Naive thymus-derived CD8-positive, alpha-beta T cell (primary cell): Measurements from ENCODE around the gene RNF145. TPM values are rescaled to one million over a fixed set of nuclear protein-coding genes. Genes with fewer than 3 reads are reported as not detected.

Source experiments
- ATAC-seq, 2 donors: fragments of 150-1000 bp; cut with Tn5 transposase in 1 of 2; sonication (Bioruptor Pico), chemical (Tn5 transposase) in 1 of 2; 1 replicate in 1 of 2; 2 replicates in 1 of 2; pipeline ENCODE4 v1.10.0; 2021; ENCODE audit warnings: mild to moderate bottlenecking in 2 of 2, moderate library complexity in 2 of 2
- POLR2A ChIA-PET: fragments of 350-600 bp; sonication (Branson Sonifier 250); formaldehyde crosslinking; loops from one replicate; lab custom pipeline; 2021; ENCODE audit warnings: antibody characterized with exemption; lab: Charles Lee
- DNase-seq, 10 donors: peaks; one replicate each; pipeline versions ENCODE4 v3.0.0 to v3.0.0-alpha.2; 2020 to 2022
- H3K27ac Mint-ChIP-seq, 10 donors: one replicate each; pipeline ENCODE4 v1.8.0; 2020 to 2022; ENCODE audit warnings: mild to moderate bottlenecking in 10 of 10, mixed read lengths in 10 of 10, moderate library complexity in 4 of 10, inconsistent platforms in 1 of 10
- H3K27me3 Mint-ChIP-seq, 5 donors: one replicate each; pipeline ENCODE4 v1.8.0; 2021 to 2022; ENCODE audit warnings: mixed read lengths in 5 of 5
- H3K36me3 Mint-ChIP-seq, 3 donors: one replicate each; pipeline ENCODE4 v1.8.0; 2020 to 2022; ENCODE audit warnings: mixed read lengths in 3 of 3, mild to moderate bottlenecking in 2 of 3, inconsistent platforms in 1 of 3
- H3K4me1 Mint-ChIP-seq, 4 donors: one replicate each; pipeline ENCODE4 v1.8.0; 2021 to 2022; ENCODE audit warnings: mixed read lengths in 4 of 4
- H3K4me3 Mint-ChIP-seq, 10 donors: one replicate each; pipeline ENCODE4 v1.8.0; 2020 to 2022; ENCODE audit warnings: mild to moderate bottlenecking in 10 of 10, mixed read lengths in 10 of 10, moderate library complexity in 6 of 10, inconsistent platforms in 1 of 10
- H3K9me3 Mint-ChIP-seq, 9 donors: one replicate each; pipeline ENCODE4 v1.8.0; 2020 to 2022; ENCODE audit warnings: mixed read lengths in 9 of 9, mild to moderate bottlenecking in 3 of 9, inconsistent platforms in 1 of 9, moderate library complexity in 1 of 9
- polyA plus RNA-seq, 3 donors: library from polyadenylated mRNA; unstranded; fragments of 300-500 nt; fragmentation: Illumina TruSeq; gene quantifications; one replicate each; pipeline ENCODE4 v1.2.3, GENCODE V29; 2021
- total RNA-seq, 8 experiments: library from RNA in 2 of 8; stranded (reverse) in 2 of 8; gene quantifications; one replicate each; pipeline ENCODE4 v1.2.3 and lab custom pipeline; 2021 to 2026

The RNF145 gene
- total and polyA plus RNA-seq, 5 experiments from 2014 or later = 6.3 to 54.2 (median 11.2) TPM

GRCh38 chr5:159203351-159203750, 6.0 kb downstream of the RNF145 start:
- Mint-ChIP-seq H3K27me3 (no peaks in the 10 kb centered on the region), H3K9me3 (no peaks in the 10 kb centered on the region), H3K36me3 (peaks cover 0 to 37% (median 0%) of the 10 kb centered on the region in 3 donors), H3K27ac (peak overlapping the region; percentile 38 to 99 (median 88)), H3K4me3 (peak overlapping the region in 9 of 10 donors; percentile 8 to 92 (median 46)), H3K4me1 (peaks cover 33 to 90% (median 79%) of the 10 kb centered on the region in 4 donors)
- POLR2A ChIA-PET = no interaction called here
- ATAC-seq (no peak), DNase-seq (no peak)

DNA sequence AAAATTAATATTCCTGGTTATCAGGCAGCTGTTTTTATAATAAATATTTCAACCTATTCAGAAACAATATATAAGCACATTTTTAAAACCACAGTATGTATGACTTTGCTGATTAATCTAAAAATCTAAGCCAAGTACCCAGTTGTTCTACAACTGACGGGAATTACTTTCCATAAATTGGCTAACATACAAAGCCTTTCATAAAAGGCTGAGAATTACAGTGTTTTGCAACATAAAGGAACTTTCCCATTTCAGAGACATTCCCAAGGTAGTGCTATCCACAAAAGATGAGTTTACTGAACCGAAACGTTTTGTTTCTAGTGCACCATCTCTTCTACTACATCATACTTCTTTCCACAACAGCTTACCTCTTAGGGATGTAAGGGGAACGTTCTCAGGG, 7.2 kb downstream of the RNF145 start:
- H3K4me1 Mint-ChIP-seq = peaks cover 26 to 92% (median 81%) of the 10 kb centered on the region in 4 donors
- H3K4me3 Mint-ChIP-seq = peak overlapping the region in 3 of 10 donors; percentile 16 to 33 (median 20)
- peaks cover 0 to 45% (median 2%) of the 10 kb centered on the region in 3 donors for H3K36me3 Mint-ChIP-seq
- no peaks in the 10 kb centered on the region for H3K9me3 Mint-ChIP-seq
- H3K27me3 Mint-ChIP-seq = no peaks in the 10 kb centered on the region
- no peak for ATAC-seq
- DNase-seq = no peak
- POLR2A ChIA-PET = interaction anchor here (0.6 kb wide), 1 partner anchor 68 kb away, joined by 3 read pairs; no protein-coding TSS in a partner anchor
- peak overlapping the region in 5 of 10 donors; percentile 30 to 98 (median 78) for H3K27ac Mint-ChIP-seq

DNA sequence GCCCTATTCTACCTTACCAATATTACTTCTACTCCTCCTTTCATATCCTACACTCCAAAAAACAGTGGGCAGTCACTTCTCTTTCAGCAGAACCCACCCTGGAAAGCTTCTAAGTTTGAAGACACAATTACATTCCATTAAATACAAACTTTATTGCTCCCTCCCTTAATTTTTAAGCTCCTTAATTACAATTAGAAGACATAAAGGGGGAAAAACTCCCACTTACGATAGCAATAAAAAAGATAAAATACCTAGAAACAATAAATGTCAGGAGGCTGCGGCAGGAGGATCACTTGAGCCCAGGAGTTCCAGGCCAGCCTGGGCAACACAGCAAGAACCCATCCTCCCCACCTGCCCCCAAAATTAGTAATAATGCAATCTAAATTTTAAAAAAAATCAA, 9.6 kb downstream of the RNF145 start:
- DNase-seq (no peak), ATAC-seq (no peak)
- Mint-ChIP-seq H3K27me3 (no peaks in the 10 kb centered on the region), H3K36me3 (peaks cover 8 to 67% (median 11%) of the 10 kb centered on the region in 3 donors), H3K4me3 (peak overlapping the region in 4 of 10 donors; percentile 17 to 45 (median 31)), H3K9me3 (no peaks in the 10 kb centered on the region), H3K27ac (peak overlapping the region in 8 of 10 donors; percentile 33 to 84 (median 59)), H3K4me1 (peaks cover 41 to 89% (median 83%) of the 10 kb centered on the region in 4 donors)
- POLR2A ChIA-PET = interaction anchor here (4.6 kb wide), 1 partner anchor 8 kb away, joined by 42 read pairs; no protein-coding TSS in a partner anchor

DNA sequence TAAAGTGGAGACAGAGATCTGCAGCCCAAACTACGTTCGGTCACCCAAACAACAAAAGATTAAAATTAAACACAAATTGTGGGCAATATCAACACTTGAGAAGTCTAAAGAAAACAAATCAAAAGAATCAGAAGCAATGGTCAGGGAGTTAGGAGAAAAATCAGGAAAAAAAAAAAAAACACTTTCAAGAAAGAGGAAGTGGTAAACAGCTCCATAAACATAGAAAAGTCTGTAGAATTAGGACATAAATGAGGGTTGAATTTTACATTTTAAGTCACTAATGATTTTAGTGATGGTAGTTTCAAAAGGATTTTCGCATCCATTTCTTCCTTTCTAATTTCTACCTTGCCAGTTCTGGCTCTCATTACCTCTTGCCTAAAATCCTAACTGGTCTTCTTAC, 10.1 kb downstream of the RNF145 start:
- DNase-seq = no peak
- Mint-ChIP-seq H3K27me3 (no peaks in the 10 kb centered on the region), H3K9me3 (no peaks in the 10 kb centered on the region), H3K27ac (peak overlapping the region; percentile 41 to 84 (median 62)), H3K36me3 (peaks cover 8 to 72% (median 11%) of the 10 kb centered on the region in 3 donors), H3K4me3 (peak overlapping the region in 6 of 10 donors; percentile 5 to 47 (median 29)), H3K4me1 (peaks cover 41 to 84% (median 81%) of the 10 kb centered on the region in 4 donors)
- no peak for ATAC-seq
- POLR2A ChIA-PET = interaction anchor here (1.2 to 4.6 kb wide), 2 partner anchors 9 to 16 kb away, joined by 3 to 42 read pairs; no protein-coding TSS in a partner anchor

DNA sequence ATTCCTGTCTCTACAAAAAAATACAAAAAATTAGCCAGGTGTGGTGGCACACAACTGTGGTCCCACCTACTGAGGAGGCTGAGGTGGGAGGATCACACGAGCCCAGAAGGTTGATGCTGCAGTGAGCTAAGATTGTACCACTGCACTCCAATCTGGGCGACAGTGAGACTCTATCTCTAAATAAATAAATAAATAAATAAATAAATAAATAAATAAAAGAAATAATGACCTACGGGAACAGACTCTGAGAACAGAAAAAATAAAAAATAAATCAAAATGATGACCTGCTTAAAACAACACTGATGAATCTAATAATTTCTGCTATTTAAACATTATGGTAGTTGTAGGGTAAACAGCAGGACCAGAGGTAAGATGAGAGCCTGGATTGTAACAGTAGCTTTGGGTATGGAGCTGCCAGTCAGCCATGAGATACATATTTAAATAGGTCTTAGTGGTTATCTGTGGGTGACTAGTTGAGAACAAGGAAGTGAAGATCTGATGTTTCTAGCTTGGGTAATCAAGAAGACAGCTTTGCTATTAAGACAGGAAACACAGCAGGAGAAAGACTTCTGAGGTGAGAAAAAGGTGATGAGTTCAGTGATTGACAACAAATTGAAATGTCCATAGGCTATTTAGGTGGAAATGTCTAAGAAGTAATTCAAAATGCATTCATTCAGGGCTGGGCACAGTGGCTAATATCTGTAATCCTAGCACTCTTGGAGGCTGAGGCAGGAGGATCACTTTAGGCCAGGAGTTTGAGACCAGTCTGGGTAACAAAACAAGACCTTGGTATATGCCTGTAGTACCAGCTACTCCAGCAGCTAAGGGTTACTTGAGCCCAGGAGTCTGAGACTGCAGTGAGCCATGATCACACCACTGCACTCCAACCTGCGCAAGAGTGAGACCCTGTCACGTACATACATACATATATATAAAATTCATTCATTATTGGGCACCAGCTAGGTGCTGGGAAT, 11.0 kb downstream of the RNF145 start:
- ATAC-seq (peak; percentile 79 to 87), DNase-seq (peak in 2 of 10 donors; percentile 30 to 31)
- H3K9me3 Mint-ChIP-seq = no peaks in the 10 kb centered on the region
- H3K4me1 Mint-ChIP-seq = peaks cover 41 to 79% (median 75%) of the 10 kb centered on the region in 4 donors
- H3K4me3 Mint-ChIP-seq = peak overlapping the region in 9 of 10 donors; percentile 12 to 74 (median 44)
- H3K36me3 Mint-ChIP-seq = peaks cover 8 to 79% (median 18%) of the 10 kb centered on the region in 3 donors
- H3K27ac Mint-ChIP-seq = peak overlapping the region; percentile 29 to 94 (median 76)
- POLR2A ChIA-PET = interaction anchor here (0.8 to 4.6 kb wide), 5 partner anchors 9 to 42 kb away, joined by 3 to 42 read pairs (median 3); no protein-coding TSS in a partner anchor
- H3K27me3 Mint-ChIP-seq = no peaks in the 10 kb centered on the region

DNA sequence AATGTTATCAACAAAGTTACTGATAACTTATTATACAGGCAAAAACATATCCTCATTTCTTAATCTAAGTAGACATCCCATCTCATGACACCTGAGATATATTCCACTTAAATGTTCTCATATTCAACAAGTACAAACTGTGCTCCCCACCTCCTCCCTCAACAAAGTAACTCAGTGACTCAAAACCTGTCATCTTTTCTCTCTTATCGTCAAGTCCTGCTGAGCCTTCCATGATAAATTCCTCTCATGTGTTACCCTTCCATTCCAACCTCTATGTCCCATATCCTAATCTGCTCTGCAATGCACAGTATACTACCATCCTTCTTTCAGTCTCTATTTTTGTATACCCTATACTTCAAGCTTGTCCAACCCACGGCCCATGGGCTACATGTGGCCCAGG, 13.6 kb downstream of the RNF145 start:
- H3K27me3 Mint-ChIP-seq = no peaks in the 10 kb centered on the region

GRCh38 chr5:159190170-159190569, 19.2 kb downstream of the RNF145 start:
- Mint-ChIP-seq H3K4me3 (no peak overlapping the region), H3K4me1 (peaks cover 15 to 60% (median 41%) of the 10 kb centered on the region in 4 donors), H3K27ac (peak overlapping the region in 2 of 10 donors; percentile 5 to 47), H3K27me3 (no peaks in the 10 kb centered on the region), H3K36me3 (peaks cover 4 to 83% (median 25%) of the 10 kb centered on the region in 3 donors), H3K9me3 (no peaks in the 10 kb centered on the region)
- POLR2A ChIA-PET = interaction anchor here (1.0 to 1.7 kb wide), 2 partner anchors 15 to 18 kb away, joined by 4 to 6 read pairs; no protein-coding TSS in a partner anchor
- ATAC-seq (no peak), DNase-seq (no peak)

More for the DNA sequence above, 13.6 kb downstream of the RNF145 start:
- Mint-ChIP-seq H3K4me3 (no peak overlapping the region), H3K4me1 (peaks cover 41 to 75% (median 71%) of the 10 kb centered on the region in 4 donors), H3K27ac (peak overlapping the region in 5 of 10 donors; percentile 7 to 61 (median 17)), H3K36me3 (peaks cover 12 to 79% (median 24%) of the 10 kb centered on the region in 3 donors), H3K9me3 (no peaks in the 10 kb centered on the region)
- POLR2A ChIA-PET = interaction anchor here (4.6 kb wide), 1 partner anchor 12 kb away, joined by 42 read pairs; no protein-coding TSS in a partner anchor
- ATAC-seq (no peak), DNase-seq (no peak)

- POLR2A ChIA-PET = interaction anchor here (1.7 kb wide), 1 partner anchor 19 kb away, joined by 6 read pairs; no protein-coding TSS in a partner anchor
- H3K9me3 Mint-ChIP-seq = no peaks in the 10 kb centered on the region
- no peak for DNase-seq
- H3K4me1 Mint-ChIP-seq = peaks cover 16 to 62% (median 40%) of the 10 kb centered on the region in 4 donors
- ATAC-seq = no peak
- H3K4me3 Mint-ChIP-seq = no peak overlapping the region
- peaks cover 3 to 81% (median 25%) of the 10 kb centered on the region in 3 donors for H3K36me3 Mint-ChIP-seq
- peak overlapping the region in 2 of 10 donors; percentile 47 to 49 for H3K27ac Mint-ChIP-seq
- no peaks in the 10 kb centered on the region for H3K27me3 Mint-ChIP-seq
These were observed 20.0 kb downstream of the RNF145 start for GRCh38 chr5:159189310-159189709.

DNA sequence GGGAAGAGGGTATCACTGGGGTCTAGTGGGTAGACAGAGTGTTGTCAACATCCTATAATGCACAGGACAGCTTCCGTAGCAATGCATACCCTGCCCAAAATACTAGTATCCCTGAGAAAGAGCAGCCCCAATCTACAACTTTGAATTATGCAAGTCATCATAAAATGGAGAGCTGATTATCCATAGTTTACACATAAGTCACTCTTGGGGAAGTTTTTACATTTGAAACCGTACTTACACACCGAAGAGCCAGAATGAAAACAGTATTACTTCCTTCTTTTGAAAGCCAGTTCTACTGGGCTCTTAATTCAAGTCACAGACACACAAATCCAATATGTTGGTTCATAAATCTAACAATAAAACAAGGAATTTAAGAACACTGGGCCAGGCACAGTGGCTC, 21.6 kb downstream of the RNF145 start:
- H3K27ac Mint-ChIP-seq = peak overlapping the region in 5 of 10 donors; percentile 1 to 41 (median 20)
- no peaks in the 10 kb centered on the region for H3K9me3 Mint-ChIP-seq
- H3K36me3 Mint-ChIP-seq = peaks cover 0 to 73% (median 15%) of the 10 kb centered on the region in 3 donors
- POLR2A ChIA-PET = no interaction called here
- H3K27me3 Mint-ChIP-seq = no peaks in the 10 kb centered on the region
- H3K4me3 Mint-ChIP-seq = no peak overlapping the region
- DNase-seq = no peak
- ATAC-seq = no peak
- peaks cover 13 to 66% (median 41%) of the 10 kb centered on the region in 4 donors for H3K4me1 Mint-ChIP-seq

GRCh38 chr5:159186319-159186718, 23.0 kb downstream of the RNF145 start:
- Mint-ChIP-seq H3K36me3 (peaks cover 0 to 73% (median 17%) of the 10 kb centered on the region in 3 donors), H3K27me3 (no peaks in the 10 kb centered on the region), H3K27ac (peak overlapping the region in 4 of 10 donors; percentile 31 to 69 (median 55)), H3K4me3 (no peak overlapping the region), H3K4me1 (peaks cover 16 to 69% (median 42%) of the 10 kb centered on the region in 4 donors), H3K9me3 (no peaks in the 10 kb centered on the region)
- ATAC-seq = no peak
- DNase-seq = no peak
- POLR2A ChIA-PET = interaction anchor here (2.1 kb wide), 1 partner anchor 22 kb away, joined by 7 read pairs; no protein-coding TSS in a partner anchor

DNA sequence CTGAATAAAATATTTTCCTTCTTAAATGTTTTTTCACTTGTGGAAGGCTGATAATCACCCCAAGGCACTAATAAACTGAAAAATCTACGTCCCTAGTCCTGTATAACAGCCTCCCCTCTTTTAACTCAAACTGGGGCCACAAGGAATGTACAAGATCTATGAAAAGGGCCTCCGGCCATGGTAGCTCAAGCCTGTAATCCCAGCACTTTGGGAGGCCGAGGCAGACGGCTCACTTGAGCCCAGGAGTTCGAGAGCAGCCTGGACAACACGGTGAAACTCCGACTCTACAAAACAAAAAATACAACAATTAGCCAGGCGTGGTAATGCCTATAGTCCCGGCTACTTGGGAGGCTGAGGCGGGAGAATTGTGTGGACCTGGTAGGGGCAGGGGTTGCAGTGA, 23.6 kb downstream of the RNF145 start:
- peak overlapping the region in 7 of 10 donors; percentile 7 to 69 (median 53) for H3K27ac Mint-ChIP-seq
- H3K27me3 Mint-ChIP-seq = no peaks in the 10 kb centered on the region
- H3K9me3 Mint-ChIP-seq = no peaks in the 10 kb centered on the region
- H3K36me3 Mint-ChIP-seq = peaks cover 0 to 72% (median 16%) of the 10 kb centered on the region in 3 donors
- DNase-seq (no peak), ATAC-seq (no peak)
- peaks cover 17 to 70% (median 44%) of the 10 kb centered on the region in 4 donors for H3K4me1 Mint-ChIP-seq
- no peak overlapping the region for H3K4me3 Mint-ChIP-seq
- POLR2A ChIA-PET = interaction anchor here (2.1 kb wide), 1 partner anchor 22 kb away, joined by 7 read pairs; no protein-coding TSS in a partner anchor

GRCh38 chr5:159184858-159185381, 24.4 kb downstream of the RNF145 start:
- Mint-ChIP-seq H3K4me3 (no peak overlapping the region), H3K27me3 (no peaks in the 10 kb centered on the region), H3K4me1 (peaks cover 22 to 77% (median 50%) of the 10 kb centered on the region in 4 donors), H3K36me3 (peaks cover 0 to 71% (median 16%) of the 10 kb centered on the region in 3 donors), H3K27ac (peak overlapping the region in 8 of 10 donors; percentile 31 to 87 (median 59)), H3K9me3 (no peaks in the 10 kb centered on the region)
- no peak for DNase-seq
- ATAC-seq = no peak
- POLR2A ChIA-PET = interaction anchor here (2.1 kb wide), 1 partner anchor 23 kb away, joined by 7 read pairs; no protein-coding TSS in a partner anchor
